ENCODE measurements around the gene CCDC141.

- TF ChIP-seq POLR2A (IDR thresholded peaks at IDR 0.05) (no peak), CTCF (IDR thresholded peaks at IDR 0.05) (peak in 2 of 12 donors; percentile 11 to 15)
These were observed 230.6 kb downstream of the CCDC141 start for GRCh38 chr2:178819147-178819875.
